ENCODE data around the gene ITGA7.

Gene ITGA7

DNA sequence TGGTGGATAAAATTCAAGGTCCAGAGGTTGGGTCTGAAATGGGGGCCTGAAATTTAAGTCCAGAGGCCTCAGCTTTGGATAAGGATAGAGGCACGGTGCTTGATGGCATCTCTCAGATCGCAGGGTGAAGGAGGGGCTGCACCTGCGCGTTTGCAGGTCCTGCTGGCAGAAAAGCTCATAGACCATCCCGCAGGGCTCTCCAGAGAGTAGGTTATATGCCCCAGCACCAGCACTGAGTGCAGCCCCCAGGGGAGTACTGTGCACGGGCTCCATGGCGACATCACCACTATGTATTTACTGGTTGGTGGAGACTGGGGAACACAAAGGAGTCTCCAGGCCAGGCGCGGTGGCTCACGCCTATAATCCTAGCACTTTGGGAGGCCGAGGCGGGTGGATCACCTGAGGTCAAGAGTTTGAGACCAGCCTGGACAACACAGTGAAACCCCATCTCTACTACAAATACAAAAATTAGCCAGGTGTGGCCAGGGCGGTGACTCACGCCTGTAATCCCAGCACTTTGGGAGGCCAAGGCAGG, 25.4 kb upstream of the ITGA7 start:
- DNase-seq: no peak

DNA sequence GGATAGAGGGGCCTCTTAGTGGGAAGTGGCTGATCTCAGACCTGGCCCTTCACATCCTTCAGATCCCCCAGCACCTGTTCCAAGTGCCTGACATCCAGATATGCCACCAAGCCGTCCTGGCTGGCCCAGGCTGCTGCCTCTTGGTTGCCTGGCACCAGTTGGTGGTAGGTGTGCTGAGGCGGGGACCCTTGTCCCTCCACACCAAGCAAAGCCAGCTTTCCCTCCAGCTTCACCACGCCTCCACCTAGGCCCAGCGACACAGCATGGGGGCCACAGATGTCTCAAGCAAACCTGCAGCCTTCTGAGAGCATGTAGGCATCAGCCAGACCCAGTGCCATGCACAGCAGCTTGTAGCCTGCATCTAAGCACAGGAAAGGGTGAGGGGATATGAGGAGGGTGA, 24.6 kb upstream of the ITGA7 start:
- no peak for DNase-seq

DNA sequence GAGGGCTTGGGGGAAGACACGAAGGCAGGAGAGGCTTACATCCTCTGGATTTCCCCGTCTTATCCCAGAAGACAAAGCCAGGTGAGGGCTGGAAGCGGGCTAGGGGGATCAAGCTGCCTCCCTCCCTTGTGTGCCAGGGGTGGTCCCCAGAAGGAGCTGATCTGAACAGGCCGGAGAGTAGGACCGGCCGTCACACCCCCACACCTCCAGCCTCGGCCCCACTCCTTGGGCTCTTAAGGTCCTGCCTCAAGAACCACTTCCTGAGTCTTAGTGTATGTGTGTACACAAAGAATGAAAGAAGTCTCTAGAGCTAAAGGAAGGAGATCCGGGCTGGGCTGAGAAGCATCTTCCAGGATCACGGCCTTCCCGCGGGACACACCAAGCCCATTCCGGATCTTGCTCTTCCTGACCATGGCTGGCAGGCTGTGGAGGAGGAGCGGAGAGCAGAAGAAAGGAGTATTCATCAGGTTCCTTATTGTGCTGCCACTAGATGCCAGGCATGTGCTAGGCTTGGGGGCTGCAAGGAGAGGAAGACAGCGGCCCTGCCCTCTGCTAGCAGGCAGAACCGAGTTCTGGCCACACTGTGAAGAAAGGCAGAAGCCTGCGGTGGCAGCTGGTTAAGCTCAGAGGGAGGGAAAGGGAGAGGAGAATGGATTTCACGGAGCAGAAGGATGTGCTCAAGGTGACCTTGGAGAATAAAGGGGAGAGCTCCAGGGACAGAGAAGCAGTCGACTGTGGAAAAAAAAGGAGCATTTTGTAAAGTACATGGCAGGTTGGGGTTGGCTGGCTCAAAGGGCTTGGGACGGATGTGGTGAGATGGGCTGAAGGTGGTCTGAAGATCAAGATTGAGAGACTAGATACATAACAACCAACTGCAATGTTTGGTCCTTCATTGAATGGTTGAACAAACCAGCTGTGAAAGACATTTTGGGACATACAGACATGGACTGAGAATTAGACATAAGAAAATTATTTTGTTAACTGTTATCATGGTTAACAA, 22.4 kb upstream of the ITGA7 start:
- peak; percentile 83 for DNase-seq

DNA sequence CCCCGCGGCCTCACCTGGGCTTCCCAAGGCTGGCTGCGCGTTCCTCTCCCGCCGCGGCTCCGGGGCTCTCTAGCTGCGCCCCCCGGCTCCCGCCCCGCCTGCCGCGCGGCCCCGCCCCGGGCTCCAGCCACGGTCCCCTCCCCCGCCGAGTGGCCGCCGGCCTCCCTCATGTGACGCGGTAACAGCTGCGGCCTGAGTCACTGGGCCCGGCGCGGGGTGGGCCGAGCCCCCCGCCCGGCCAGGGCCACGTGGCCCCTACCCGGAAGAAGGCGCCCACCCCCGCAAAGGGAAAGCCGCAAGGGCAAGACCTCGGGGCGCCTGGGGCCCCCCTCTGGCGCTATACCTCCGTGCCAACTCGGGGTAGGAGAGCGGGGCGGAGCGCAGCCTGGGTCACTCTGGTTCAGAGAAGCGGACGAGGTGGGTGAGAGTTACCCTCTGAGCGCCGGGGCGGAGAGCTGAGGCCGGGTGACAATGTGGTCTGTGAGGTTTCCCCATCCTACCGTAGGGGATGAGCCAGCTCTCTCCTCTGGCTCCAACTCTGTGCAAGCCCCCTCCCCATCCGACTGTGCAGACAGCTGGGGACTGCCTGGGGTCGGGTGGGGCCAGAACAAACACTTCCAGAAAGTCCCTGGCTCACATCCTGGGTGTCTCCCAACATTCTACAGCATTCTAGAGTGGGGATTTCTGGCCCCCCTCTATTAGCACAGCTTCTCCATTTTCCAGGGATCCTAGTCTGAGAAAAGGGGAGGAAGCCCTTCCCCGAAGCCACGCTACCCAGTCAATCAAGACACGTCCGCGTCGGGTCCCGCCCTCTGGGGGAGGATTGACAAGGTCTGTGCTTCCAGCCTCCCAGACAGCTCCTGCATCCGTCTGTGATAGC, 21.5 kb upstream of the ITGA7 start, which contains the start of gene CD63:
Gene CD63 (minus strand): TSS at position 71 of the 880 bp plus-strand sequence. CDS start 668 bp downstream, outside the sequence.
- peak; percentile 97 for DNase-seq

DNA sequence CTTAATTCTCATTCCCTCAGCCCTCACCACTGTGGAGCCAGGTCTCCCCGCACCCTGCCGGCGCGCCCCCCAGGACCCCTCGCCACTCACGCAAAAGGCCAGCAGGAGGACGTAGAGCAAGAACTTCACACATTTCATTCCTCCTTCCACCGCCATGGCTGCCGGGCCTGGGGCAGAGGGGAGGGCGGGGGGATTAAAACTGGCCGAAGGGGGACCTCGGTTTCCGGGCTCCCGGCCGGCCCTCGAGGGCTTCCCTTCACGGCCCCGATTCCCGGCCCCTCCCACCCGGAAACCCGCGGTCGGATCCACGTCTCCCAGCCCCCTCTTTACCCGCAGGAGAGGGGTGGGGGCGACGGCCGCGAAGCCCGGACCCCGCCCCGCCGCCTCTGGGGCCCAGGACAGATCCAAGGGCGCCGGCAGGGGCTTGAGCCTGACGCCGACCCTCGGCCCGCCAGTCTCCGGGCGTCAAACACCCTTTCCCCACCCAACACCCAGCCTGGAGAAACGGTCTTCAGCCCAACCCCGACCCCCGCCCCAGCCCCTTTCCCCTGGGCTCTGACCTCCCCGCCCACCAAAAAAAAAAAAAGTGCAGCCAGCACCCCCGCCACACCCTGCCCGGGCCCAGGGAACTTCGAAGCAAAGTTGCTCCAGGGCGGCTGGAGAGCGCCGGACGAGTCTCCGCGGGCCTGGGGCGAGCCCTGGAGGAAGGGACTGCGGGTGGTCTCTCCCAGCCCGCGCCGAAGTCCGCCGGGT, 20.7 kb upstream of the ITGA7 start:
- DNase-seq: peak; percentile 87

DNA sequence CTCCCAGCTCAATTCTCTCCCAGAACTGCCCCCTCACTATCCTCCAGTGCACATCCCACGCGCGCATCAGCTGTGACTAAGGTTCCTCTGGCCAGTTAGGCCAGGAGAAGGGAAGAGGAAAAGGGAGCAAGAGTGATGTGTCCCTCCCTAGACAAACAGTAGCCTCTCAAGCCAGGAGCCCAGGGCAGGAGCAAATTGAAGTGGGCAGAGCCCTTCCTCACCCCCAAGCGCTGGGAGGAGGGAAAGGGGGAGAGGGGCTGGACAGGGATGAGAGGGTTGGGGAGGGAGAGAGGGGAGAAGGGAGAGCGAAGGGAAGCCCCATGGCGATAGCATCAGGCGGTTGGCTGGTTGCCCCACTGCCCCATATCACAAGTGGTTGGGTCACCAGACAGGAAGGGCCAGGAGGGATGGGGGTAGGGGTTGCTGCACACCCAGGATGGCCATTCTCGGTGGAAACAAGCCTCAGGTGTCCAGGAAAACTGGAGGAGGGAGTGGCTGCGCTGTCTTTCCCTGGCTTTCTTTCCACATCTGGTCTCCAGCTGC, 20.0 kb upstream of the ITGA7 start:
- no peak for DNase-seq

DNA sequence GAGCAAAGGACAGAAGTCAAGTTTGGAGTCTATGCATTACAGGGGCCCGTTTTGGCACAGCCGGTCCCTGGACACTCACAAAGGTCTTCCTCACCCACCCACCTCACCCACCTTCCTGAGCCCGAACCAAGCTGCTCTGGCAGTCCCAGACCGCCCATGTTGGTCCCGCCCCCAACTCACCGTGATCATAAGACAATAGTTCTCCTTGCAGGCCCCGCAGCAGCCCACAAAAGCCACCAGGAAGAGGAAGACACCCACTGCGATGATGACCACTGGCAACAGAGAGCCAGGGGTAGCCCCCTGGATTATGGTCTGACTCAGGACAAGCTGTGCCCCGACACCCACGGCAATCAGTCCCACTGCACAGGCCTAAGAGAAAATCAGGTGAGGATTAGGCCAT, 19.3 kb upstream of the ITGA7 start:
- no peak for DNase-seq

DNA sequence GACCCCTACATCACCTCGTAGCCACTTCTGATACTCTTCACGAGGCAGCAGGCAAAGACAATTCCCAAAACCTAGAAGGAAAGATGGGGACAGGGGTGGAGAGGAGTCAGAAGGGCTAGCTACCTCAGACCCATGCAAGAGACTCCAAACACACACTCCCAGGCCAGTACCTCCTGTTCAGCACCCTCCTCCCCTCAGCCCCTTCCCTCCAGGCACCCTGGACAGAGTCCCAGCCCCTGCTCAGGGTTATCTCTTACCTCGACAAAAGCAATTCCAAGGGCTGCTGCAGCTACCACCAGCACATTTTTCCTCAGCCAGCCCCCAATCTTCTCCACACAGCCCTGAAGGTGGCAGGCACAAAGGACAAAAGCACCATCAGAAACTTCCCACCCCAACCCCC, 17.9 kb upstream of the ITGA7 start:
- no peak for DNase-seq

DNA sequence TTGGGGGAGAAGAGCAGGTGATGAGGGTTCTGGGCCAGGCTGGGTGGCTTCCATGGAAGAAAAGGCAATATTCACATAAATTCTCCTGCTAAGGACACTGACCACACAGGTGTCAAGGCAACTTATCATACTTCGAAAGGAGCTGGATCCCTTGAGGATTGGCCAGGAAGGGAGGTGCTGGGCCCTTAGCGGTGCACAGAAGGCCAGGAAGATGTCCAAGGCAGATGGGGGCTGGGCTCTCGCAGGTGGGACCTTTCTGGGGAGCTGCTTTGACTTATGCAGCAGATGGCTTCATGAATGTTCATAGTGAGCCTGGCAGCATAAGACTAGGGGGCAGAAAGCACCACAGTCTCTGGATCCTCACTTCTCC, 17.2 kb upstream of the ITGA7 start:
- DNase-seq: no peak

DNA sequence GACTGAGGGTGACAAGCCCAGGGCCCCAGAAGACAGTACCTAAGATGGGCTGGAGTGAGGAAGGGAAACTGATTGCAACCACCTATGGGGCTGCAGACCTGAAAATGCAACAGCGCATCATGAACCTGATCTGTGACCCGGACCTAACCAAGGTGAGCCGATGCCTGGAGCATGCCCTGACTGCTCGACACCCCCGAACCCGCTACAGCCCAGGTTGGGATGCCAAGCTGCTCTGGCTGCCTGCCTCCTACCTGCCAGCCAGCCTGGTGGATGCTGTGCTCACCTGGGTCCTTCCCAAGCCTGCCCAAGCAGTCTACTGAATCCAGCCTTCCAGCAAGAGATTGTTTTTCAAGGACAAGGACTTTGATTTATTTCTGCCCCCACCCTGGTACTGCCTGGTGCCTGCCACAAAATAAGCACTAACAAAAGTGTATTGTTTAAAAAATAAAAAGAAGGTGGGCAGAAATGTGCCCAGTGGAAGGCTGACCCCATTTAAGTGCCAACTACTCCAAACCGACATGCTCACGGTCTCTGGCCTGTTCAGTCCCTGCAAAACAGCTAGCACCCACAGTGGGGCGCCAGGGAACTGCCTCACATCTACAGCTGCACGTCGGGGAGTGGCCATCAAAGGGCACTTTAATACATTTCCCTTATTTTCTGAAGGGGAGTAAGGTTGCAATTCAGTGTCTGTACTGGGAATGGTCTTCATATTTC, 16.7 kb upstream of the ITGA7 start:
- peak; percentile 77 for DNase-seq

DNA sequence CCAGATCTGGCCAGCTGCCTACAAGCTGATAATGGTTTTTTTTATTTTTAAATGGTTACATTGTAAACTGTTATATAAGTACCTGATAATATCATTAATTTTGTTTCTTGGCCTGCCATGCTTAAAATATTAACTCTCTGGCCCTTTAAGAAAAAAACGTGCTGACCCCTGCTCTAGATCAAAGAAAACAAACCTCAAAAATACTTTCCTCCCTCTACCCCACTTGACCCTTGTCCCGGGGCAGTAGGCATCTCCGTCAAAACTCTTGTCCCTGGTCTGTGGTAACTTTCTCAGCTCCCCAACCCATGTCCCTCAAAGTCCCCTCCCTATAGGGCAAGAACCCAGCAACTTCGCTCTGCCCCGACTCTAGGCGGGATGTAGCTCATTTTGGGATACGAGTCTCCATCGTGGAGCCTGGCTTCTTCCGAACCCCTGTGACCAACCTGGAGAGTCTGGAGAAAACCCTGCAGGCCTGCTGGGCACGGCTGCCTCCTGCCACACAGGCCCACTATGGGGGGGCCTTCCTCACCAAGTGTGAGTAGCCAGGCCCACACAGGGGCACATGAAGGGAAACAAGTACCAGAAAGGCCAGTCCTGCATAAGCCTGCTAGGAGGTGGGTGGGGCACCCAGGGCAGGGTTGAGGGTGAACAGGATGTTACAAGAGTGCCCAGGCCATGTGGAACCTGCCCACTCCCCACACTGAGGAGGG, 16.0 kb upstream of the ITGA7 start:
- no peak for DNase-seq

DNA sequence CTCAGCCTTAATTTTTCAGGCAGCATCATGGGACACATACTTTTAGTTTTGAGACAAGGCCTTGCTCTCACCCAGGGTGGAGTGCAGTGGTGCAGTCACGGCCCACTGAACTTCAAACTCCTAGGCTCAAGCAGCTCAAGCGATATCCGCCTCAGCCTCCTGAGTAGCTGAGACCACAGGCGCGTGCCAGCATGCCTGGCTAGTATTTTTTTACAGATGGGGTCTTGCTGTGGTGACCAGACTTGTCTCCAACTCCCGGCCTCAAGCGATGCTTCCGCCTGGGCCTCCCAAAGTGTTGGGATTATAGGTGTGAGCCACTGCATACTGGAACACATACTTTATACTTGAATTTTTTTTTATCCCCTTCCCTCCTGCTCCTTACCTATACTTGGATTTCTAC, 15.2 kb upstream of the ITGA7 start:
- DNase-seq: no peak

DNA sequence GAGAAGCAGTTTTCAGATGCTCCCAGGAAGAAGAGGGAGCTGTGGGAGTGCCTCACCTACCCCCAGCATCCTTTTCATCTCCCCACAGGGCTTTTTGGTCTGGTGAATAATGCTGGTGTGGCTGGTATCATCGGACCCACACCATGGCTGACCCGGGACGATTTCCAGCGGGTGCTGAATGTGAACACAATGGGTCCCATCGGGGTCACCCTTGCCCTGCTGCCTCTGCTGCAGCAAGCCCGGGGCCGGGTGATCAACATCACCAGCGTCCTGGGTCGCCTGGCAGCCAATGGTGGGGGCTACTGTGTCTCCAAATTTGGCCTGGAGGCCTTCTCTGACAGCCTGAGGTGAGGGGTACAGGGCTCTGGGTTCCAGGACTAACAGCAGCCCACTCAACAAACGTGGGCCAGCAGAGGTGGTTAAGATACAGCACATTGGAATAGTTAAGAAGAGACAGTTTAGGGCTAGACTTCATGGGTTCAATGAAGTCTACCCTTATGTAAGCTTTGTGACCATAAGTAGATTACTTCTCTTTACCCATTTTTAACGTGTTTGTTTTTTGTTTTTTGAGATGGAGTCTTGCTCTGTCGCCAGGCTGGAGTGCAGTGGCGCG, 14.0 kb upstream of the ITGA7 start:
- no peak for DNase-seq

DNA sequence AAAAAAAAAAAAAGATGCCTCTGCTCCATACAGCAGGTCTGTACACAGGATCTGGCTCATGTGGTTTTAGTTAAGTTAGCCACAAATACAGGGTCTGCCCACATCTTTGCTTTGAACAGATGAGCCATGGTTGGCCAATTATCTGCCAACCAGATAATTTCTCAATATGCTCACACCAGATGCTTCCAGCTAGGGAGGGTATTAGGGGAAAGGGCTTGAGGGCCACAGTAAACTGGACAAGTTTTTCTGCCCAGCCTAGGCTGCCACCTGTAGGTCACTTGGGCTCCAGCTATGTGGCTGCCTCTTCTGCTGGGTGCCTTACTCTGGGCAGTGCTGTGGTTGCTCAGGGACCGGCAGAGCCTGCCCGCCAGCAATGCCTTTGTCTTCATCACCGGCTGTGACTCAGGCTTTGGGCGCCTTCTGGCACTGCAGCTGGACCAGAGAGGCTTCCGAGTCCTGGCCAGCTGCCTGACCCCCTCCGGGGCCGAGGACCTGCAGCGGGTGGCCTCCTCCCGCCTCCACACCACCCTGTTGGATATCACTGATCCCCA, 13.3 kb upstream of the ITGA7 start:
- peak; percentile 39 for DNase-seq

DNA sequence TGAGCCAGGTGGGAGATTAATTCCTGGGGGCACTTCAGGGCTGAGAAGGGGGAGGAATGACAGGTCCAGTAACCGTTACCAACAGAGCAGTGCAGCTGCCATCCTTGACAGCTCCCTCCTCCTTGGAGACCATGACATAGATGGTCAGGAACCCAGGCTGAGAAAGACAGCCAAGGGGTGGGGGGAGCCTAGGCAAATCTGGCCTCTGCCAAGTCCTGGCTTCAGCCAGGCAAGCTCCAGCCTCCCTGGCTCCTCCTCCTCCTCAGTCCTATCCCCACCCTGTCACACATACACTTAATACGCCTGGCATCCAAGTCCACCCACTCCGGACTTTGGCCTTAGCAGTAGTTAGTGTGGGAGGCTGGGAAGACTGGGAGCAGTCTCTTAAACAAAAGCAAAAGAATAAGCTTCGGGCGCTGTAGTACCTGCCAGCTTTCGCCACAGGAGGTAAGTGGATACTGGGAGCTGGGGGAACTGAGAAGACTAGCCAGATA, 12.4 kb upstream of the ITGA7 start, which contains the start of gene RDH5:
Gene RDH5 (plus strand): TSS at position 323 of the 494 bp plus-strand sequence. CDS start 792 bp downstream, outside the sequence.
- DNase-seq: no peak

DNA sequence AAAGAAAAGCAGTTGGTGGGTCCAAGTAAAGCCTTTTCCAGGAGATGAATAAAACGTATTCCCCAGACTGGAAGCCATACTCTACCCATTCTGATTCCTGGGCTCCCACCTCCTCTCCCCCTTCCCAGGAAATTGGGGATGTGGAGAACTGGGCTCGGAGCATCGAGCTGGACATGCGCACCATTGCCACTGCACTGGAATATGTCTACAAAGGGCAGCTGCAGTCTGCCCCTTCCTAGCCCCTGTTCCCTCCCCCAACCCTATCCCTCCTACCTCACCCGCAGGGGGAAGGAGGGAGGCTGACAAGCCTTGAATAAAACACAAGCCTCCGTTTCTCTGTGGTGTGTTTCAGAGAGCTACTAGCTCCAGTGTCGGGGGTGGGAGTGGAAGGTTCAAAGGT, 11.7 kb upstream of the ITGA7 start:
- no peak for DNase-seq

DNA sequence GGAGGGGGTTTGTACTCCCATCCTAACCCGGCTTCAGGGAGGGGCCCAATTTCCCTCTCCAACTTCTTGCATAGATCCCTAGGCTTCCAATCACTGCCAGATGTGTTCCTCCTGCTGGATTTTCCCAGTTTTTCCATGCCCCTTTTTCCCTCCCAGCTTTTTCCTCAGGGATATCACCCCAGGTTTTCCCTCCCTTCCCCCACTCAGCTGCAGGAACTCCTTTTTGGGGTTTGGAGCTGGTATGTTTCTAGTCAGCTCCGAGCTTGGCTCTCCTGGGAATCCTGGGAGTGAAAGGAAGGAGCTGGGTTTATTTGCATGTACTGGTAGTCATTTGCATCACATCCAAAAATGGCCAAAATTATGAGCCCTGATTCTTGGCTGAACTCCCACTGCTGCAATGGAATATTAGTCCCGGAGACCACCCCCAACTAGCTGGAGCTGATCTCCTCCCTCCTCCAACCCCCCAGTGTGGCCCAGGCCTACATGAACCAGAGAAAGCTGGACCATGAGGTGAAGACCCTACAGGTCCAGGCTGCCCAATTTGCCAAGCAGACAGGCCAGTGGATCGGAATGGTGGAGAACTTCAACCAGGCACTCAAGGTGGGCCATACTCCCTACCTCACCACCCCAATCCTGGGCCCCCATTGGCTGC, 11.0 kb upstream of the ITGA7 start:
- no peak for DNase-seq

DNA sequence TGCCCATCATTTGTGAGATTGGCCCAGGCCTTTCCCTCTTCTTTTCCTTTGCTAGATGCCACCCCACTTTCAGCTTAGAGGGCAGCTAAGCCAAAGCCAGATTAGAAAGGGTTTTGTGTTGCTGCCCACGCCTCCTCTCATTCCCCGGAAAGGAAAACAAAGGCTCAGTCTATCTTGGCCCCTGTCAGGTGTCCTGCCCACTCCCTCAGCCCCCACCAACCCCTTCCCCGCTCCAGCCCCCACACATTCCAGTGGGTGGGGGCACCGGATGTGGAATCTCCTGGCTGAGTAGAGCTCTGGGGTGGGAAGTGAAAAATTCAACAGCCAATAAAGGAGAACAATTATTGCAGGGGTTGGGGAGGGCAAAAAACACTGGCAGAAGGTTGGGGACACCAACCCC, 10.3 kb upstream of the ITGA7 start:
- no peak for DNase-seq
